HG03103 (cell line): Measurements from ENCODE around the gene OSTN.
"Not testable (repeated sequence)": the region's sequence is repeated elsewhere in the genome, so short reads cannot be mapped to it uniquely, and the experiment has no call there.

Experiments used
- ATAC-seq: cut with Tn5 transposase; IDR thresholded peaks from one replicate; pipeline ENCODE4 v1.9.1; 2021; ENCODE audit warnings: low read depth; ENCODE audit not compliant: unreplicated experiment

Gene OSTN, protein sequence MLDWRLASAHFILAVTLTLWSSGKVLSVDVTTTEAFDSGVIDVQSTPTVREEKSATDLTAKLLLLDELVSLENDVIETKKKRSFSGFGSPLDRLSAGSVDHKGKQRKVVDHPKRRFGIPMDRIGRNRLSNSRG

DNA sequence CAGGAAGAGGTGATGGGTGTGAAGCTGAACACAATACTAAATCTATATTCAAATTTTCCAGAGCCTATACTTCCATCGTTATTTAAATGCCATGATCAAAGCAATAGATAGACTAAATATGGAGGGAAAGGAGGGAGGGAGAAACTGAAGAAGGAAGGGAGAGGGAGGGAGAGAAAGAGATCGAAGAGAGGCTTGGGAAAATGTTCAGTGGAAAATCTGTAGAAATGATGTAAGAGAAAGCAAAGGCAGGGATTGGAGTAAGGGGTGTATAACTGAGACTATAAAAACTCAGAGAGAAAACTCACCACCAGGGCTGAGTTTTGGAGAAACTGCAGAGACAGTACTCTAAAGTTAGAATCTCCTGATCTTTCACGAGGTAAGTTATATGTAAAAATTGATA is at the start of gene OSTN:
Gene OSTN (plus strand): TSS at position 310 of the 400 bp plus-strand sequence. CDS start 13,292 bp downstream, outside the sequence.
- no peak for ATAC-seq

DNA sequence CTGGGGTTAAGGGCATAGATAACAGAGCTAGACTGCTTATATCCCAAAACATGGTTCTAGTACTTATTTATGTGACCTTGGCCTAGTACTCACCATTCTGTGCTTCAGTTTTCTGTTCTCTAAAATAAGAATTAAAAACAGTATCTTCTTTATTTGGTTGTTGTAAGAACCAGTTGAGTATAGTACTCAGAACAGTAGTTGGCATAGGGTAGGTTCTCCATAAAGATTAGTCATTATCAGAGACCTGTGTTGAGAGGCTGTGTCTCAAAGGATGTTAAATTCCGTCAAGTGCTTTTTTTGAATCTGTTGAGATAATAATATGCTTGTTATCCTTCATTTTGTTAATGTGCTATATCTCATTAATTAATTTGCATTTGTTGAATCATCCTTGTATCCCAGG is 47.4 kb upstream of the OSTN start:
- ATAC-seq, result no peak

DNA sequence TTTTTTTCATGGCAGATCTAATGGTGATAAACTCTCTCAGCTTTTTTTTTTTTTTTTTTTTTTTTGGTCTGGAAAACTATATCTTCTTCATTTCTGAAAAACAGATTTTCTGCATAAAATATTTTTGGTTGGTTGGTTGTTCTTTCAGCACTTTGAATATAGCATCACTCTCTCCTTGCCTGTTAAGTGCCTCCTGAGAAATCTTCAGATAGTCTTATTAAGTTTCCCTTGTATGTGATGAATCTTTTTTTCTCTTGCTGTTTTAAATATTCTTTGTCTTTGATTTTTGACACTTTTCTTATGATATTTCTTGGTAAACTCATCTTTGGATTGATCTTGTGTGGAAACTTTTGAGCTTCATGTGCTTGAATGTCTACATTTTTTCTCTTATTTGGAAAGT is 44.2 kb upstream of the OSTN start:
- no peak for ATAC-seq

DNA sequence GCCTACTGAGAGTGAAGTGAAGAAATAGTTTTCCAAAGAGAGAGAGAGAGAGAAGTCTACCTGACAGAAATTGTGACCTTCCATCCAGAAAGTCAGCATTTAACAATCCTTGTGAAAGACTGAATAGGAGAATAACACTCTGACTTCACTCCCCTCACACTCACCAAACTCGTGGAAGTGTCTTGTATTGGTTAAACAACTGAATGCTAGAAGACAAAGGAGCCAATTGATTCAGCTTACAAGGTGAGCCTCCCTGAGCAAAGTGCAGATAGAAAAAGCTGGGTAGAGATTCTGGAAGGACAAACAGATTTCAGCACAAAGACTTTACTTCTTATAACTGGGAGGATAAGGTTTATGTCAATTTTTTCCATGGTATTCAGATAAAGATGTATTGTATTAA is 40.8 kb upstream of the OSTN start:
- ATAC-seq, result no peak

DNA sequence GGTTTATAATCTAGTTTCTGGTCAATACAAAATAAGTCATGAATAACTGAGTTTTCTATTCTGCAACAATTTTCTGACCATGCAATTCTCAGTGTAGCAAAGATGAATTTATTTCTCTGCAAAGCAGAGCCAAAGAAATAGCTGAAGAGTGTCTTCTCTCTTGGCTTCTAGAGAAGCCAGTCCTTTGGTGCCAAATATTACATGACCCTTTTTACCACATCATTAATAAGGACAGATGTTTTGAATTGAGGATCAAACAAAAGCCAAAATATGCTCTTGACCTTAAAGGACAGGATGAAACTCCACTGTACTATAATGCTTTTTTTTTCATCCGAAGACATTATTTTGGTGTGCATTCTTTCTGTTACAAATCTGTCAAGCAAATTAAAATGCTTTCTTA is 40.2 kb upstream of the OSTN start:
- ATAC-seq, result no peak

DNA sequence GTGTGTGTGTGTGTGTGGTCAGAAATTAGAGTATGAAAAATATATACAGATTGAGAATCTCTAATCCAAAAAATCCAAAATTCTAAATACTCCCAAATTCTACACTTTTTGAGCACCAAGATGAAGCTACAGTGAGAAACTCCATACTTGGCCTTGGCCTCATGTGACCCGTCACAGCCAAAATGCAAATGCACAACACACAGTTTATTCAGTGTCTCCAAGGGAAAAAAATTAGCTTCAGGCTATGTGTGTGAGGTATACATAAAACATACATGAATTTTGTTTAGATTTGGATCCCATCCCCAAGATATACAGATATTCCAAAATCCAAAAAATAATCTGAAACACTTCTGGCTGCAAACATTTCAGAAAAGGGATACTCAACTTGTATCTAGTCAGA is 33.2 kb upstream of the OSTN start:
- no peak for ATAC-seq

DNA sequence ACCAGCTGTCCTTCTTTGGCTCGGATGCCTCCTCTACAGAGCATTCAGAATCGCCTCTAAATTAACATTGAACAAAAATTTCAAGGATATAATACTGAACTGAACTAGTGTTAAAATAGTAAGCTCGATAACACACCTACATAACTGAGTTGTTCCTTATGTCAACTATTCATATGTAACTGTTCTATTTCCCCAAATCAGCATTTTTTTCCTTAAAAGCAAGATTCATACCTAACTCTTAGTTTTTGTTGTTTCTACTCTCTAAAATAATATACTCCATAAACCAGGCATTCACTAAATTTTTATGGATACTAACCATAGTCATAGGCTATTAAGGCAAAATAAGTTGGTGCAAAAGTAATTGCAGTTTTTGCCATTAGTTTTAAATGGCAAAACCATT is 32.7 kb upstream of the OSTN start:
- ATAC-seq, result no peak

DNA sequence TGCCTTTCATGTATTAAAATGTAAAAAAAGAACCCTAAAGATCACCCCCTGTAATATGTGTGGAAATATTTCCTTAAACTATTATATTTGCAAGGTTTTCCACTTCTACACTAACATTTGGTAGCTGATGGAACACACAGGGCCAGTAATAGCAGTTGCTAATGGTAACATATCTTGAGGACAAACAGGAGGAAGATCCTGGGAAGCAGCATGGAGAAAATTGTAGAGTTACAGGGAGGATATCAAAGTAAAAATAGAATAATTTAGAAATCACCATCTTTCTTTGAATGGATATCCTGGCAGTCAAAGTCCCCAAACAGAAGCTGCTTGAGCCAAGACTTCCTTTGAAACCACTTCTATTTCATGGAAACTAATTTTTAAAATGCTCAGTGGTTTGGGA is 29.5 kb upstream of the OSTN start:
- no peak for ATAC-seq

DNA sequence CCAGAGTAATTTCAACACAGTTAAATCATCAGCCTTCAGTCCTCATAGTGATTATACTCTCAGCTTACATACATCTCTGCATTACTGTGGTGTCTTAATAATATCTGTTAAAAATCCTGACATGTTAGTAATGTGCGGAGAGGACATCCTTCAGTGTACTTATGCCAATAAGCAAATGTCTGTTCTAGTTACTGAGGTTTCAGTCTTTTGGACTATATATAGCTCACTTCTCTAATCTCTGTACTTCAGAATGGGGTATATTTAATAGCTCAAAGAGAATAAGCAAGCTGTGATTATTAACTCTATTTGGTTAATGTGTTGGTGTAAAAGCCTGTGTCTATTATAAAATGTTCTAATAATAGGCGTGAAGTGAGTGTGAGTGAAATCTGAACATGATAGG is 28.9 kb upstream of the OSTN start:
- no peak for ATAC-seq

DNA sequence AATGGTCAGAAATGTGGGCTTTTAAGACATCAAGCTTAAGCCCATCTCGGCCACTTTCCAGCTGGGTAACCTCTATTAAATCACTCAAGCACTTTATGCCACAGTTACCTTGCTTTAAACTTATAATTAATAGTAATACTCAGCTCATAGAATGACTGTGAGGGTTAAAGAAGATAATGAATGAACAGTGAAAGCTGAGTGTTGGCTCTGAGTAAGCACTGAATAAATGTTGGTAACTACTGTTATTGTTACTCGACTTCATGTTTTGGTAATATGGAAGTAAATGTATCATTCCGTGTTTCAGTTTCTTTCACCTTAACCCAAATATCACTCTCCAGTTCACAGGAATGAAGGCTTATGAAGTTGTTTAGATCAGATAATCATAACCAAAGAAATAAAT is 23.9 kb upstream of the OSTN start:
- no peak for ATAC-seq

DNA sequence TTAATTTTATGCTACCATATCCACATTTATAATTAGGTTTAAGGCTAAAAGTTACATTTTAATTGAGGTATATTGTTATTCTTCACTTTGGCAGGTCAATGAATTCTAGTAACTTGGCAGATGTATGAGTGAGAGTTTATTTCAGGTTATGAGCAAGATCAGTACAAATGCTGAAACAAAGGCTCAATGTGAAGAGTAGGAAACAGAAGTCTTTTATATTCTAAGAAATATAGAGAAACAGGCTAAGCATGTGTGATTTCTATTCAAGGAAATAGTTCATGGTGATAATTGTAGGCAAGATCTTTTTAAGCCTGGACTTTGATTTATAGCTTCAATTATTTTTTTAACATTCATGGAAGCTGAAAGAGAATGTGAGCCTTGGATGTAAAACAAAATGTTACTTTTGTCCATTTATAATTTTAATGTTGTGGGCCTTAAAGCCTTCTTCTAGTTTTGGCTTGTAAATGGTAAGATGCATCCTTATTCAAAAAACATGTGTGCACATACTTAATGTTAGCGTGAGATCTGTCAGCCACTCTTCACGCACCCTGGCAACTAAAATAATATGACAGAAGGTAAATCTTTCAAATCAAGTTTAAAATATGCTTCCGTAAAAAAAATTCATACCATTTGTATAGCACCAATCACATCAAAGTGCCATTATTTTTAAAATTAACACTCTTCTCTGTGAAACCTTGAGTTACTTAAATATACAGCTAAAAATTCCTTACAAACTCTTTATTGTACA is 22.8 kb upstream of the OSTN start:
- ATAC-seq, result no peak

DNA sequence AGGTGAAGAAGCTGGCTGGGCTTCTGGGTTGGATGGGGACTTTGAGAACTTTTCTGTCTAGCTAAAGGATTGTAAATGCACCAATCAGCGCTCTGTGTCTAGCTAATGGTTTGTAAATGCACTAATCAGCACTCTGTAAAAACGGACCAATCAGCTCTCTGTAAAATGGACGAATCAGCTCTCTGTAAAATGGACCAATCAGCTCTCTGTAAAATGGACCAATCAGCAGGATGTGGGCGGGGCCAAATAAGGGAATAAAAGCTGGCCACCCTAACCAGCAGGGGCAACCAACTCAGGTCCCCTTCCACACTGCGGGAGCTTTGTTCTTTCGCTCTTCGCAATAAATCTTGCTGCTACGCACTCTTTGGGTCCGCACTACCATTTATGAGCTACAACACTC is 13.7 kb upstream of the OSTN start:
- ATAC-seq, result not testable (repeated sequence)

DNA sequence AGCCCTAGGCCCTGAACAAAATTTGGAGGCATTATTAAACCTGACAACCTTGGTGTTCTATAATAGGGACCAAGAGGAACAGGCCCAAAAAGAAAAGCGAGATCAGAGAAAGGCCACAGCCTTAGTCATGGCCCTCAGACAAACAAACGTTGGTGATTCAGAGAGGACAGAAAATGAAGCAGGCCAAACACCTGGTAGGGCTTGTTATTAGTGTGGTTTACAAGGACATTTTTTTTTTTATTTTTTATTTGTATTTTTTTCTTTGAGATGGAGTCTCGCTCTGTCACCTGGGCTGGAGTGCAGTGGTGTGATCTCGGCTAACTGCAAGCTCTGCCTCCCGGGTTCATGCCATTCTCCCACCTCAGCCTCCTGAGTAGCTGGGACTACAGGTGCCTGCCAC is 10.8 kb upstream of the OSTN start:
- not testable (repeated sequence) for ATAC-seq

DNA sequence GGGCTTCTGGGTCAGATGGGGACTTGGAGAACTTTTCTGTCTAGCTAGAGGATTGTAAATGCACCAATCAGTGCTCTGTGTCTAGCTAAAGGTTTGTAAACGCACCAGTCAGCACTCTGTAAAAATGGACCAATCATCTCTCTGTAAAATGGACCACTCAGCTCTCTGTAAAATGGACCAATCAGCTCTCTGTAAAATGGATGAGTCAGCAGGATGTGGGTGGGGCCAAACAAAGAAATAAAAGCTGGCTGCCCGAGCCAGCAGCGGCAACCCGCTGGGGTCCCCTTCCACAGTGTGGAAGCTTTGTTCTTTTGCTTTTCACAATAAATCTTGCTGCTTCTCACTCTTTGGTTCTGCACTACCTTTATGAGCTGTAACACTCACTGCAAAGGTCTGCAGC is 6.8 kb upstream of the OSTN start:
- not testable (repeated sequence) for ATAC-seq

DNA sequence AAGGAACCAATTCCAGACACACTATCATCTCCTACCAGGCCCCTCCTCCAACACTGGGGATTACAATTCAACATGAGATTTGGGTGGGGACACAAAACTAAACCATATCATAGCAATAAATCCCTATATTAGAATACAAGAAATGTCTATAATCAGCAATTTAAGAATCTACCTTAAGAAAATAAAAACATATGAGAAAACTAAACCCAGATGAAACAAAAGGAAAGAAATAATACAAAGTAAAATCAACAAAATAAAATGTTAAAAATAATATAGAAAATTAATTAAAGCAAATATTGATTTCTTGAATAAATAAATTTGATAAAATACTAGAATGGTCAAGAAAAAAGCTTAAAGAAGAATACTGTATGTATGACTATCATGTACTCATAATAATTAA is 6.1 kb upstream of the OSTN start:
- ATAC-seq, result no peak

DNA sequence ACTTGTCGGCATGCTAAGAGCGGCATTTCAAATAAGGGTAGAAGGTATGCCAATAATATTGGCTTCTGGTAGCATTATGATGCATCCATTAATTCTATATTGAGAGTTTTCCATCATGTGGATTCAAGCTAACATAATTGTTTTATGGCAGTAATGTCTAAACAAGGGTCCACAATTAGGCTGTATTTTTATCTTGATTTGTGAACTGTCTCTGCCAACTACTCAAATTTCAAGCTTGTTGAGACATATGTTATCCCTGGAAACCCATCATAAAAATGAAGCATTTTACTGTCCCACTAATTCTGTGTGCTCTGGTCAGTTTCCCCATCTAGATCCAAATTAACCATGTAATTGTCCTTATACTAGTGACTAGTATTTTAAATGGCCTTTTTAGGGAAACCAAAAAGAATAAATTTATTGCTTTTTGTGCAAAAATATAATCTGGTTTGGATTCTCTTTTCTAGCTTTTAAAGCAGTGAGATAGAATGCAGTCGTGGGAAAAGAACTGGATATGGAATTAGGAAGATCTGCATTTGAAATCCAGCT is 1.2 kb upstream of the OSTN start:
- ATAC-seq, result no peak

DNA sequence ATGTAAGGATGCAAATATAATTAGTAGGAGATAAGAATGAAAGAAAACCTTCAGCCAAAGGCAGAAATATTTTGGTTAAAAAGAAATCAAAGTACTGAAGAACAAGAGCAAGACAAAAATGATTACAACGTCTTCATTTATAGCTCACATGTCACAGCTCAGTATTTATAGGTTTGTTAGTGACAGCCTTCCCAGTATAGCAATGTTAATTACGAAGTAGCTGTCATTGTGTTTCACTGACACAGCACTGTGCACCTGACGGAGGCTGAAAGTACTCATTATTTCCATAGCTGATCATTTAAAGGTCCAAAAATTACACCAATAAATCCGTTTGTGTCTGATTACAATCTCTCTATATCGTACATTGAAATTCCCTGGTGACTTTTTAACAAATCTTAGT is 561 bp upstream of the OSTN start:
- ATAC-seq, result no peak

DNA sequence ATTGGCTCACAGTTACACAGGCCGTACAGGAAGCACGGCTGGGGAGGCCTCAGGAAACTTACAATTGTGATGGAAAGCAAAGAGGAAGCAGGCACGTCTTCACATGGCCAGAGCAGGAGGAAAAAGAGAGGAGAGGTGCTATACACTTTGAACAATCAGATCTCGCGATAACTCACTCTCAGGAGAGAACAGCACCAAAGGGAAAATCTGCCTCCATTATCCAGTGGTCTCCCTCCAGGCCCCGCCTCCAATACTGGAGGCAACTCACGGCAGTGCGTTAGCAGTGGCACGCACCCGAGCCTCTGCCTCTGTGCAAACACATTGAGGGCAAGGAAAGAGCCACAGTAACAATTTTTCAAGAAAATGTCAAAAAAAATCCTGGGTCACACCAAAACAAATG is 11.0 kb downstream of the OSTN start:
- ATAC-seq, result no peak

DNA sequence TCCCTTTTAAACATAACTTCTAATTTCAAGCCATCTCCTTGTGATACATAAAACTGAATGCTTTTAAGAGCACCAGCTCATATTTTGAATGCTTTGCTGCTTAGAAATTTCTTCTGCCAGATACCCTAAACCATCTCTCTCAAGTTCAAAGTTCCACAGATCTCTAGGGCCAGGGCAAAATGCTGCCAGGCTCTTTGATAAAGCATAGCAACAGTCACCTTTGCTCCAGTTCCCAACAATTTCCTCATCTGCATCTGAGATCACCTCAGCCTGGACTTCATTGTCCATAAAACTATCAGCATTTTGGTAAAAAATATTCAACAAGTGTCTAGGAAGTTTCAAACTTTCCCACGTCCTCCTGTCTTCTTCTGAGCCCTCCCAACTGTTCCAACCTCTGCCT is 17.5 kb downstream of the OSTN start:
- no peak for ATAC-seq

DNA sequence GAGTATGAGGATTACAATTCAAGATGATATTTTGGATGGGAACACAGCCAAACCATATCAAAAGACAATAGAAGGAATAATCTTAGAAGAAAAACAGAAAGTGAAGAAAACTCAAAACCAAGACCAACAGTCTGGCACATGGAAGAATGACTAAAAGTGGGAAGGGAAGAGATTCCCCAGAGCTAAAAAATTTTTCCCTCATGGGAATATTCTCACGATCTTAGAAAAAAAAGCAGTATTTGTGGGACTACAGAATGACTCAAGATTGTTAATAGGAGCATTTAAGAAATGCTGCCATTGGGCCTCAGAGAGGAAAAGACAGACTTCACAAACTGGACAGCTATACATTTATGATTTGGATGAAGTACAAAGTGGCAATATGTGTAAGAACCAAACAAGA is 18.3 kb downstream of the OSTN start:
- no peak for ATAC-seq

DNA sequence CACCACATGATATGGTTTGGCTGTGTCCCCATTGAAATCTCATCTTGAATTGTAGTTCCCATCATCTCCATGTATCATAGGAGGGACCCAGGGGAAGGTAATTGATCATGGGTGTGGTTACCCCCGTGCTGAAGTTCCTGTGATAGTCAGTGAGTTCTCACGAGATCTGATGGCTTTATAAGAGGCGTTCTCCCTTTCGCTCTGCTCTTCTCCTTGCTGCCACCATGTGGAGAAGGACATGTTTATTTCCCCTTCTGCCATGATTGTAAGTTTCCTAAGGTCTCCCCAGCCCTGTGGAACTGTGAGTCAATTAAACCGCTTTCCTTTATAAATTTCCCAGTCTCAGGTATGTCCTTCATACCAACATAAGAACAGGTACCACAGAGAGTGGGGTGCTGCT is 21.9 kb downstream of the OSTN start:
- ATAC-seq, result no peak

DNA sequence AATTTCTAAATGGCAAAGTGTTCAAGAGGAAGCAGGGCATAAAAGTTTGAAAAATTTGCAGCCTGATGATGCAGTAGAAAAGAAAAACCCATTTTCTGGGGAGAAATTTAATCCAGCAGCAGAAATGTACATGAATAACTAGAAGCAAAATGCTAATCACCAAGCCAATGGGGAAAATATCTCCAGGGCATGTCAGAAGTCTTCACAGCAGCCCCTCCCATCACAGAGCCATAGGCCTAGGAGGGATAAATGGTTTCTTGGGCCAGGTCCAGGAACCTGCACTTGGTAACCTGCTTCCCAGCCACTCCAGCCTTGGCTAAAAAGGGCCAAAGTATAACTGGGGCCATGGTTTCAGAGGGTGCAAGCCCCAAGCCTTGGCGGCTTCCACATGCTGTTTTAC is 22.6 kb downstream of the OSTN start:
- no peak for ATAC-seq
